Osteocyte (in vitro differentiated cells): ENCODE data around the gene CETN3. TPM values are rescaled to one million over a fixed set of nuclear protein-coding genes. Genes with fewer than 3 reads are reported as not detected.
A peak's percentile ranks its signal among the peaks of the same experiment; 100 is the strongest.

Source experiments
- DNase-seq: peaks from one replicate; pipeline ENCODE4 v3.0.0; 2021; ENCODE audit warnings: mixed read lengths; ENCODE audit not compliant: unreplicated experiment; ENCODE audit errors: extremely low spot score
- H3K27ac Mint-ChIP-seq: one replicate; pipeline ENCODE4 v1.8.0; 2021; ENCODE audit warnings: mild to moderate bottlenecking, mixed read lengths; ENCODE audit not compliant: unreplicated experiment
- H3K27me3 Mint-ChIP-seq: one replicate; pipeline ENCODE4 v1.8.0; 2021; ENCODE audit warnings: mixed read lengths; ENCODE audit not compliant: unreplicated experiment
- H3K36me3 Mint-ChIP-seq: one replicate; pipeline ENCODE4 v1.8.0; 2021; ENCODE audit warnings: mixed read lengths; ENCODE audit not compliant: unreplicated experiment
- H3K4me1 Mint-ChIP-seq: one replicate; pipeline ENCODE4 v1.8.0; 2021; ENCODE audit warnings: mixed read lengths; ENCODE audit not compliant: unreplicated experiment
- H3K4me3 Mint-ChIP-seq: one replicate; pipeline ENCODE4 v1.8.0; 2021; ENCODE audit warnings: mild to moderate bottlenecking, moderate library complexity, mixed read lengths; ENCODE audit not compliant: unreplicated experiment
- H3K9me3 Mint-ChIP-seq: one replicate; pipeline ENCODE4 v1.8.0; 2021; ENCODE audit warnings: mixed read lengths; ENCODE audit not compliant: unreplicated experiment
- total RNA-seq: library from RNA; stranded (reverse); gene quantifications from 2 replicates; pipeline ENCODE4 v1.2.1, GENCODE V29; 2021
- TF ChIP-seq, protein P1 (sequence below): fragments of 200-600 bp; sonication (generic); IDR thresholded peaks from 2 replicates; pipeline ENCODE4 v1.5.0; 2021; ENCODE audit warnings: antibody characterized with exemption, mild to moderate bottlenecking, moderate library complexity

The CETN3 gene
- total RNA-seq, 1 donor from 2014 or later, result 17.8 TPM

DNA sequence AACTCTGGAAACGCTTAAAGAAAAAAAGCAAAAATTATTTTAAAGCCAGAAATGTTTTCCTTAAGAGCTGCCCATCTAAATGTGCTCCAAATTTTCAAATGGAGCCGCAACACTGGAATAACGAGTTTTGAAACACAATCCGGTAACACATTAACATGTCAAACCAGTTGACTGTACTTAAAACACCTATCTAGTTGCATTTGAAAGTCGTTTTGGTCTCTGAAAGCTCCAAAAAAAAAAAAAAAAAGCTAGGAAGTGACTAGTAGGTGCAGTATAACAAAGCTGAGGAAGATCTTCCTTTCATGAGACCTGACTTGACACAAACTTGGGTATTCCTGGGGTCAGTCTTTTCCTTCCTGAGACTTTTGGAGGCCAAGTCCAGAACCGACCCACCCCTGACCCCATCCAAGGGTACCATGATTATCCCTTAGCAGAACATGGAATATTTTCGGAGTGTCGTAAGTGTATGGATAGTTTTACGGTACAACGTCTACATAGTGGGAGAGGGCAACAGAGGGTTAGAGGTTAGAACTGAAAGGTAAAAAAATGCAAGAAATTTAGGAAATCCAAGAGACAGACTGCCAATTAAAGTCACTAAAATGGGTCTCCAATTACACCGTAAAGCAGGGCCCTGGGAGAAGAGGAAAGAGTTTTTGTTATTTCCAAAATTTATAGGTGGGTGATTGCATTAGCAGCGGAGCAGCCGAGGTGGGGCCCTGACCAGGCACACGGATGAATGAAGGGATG, 812 bp downstream of the CETN3 start:
- Mint-ChIP-seq H3K27ac (no peak overlapping the region), H3K27me3 (no peaks in the 10 kb centered on the region), H3K36me3 (peaks cover 8% of the 10 kb centered on the region), H3K9me3 (no peaks in the 10 kb centered on the region), H3K4me3 (no peak overlapping the region), H3K4me1 (peaks cover 15% of the 10 kb centered on the region)
- no peak for DNase-seq
- TF ChIP-seq, protein P1, sequence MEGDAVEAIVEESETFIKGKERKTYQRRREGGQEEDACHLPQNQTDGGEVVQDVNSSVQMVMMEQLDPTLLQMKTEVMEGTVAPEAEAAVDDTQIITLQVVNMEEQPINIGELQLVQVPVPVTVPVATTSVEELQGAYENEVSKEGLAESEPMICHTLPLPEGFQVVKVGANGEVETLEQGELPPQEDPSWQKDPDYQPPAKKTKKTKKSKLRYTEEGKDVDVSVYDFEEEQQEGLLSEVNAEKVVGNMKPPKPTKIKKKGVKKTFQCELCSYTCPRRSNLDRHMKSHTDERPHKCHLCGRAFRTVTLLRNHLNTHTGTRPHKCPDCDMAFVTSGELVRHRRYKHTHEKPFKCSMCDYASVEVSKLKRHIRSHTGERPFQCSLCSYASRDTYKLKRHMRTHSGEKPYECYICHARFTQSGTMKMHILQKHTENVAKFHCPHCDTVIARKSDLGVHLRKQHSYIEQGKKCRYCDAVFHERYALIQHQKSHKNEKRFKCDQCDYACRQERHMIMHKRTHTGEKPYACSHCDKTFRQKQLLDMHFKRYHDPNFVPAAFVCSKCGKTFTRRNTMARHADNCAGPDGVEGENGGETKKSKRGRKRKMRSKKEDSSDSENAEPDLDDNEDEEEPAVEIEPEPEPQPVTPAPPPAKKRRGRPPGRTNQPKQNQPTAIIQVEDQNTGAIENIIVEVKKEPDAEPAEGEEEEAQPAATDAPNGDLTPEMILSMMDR, result no peak

DNA sequence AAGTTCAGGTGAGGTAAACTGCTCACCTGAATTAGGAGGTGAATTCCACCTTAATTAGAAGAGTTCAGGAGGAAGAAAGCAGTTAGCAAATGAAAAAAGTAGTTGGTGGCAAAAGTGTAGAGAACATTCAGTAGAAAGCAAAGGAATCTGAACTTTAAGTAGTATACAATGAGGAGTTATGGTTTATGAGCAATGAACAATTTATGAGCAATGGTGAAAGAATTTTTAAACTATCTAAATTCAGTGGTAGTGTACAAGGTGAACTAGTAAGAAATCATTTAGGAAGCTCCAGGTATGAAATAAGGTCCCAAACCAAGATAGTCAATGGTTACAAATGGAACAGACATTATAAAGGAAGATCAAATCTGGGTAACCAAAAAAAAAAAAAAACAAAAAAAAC, 3.1 kb downstream of the CETN3 start:
- DNase-seq, result no peak
- peaks cover 8% of the 10 kb centered on the region for H3K36me3 Mint-ChIP-seq
- H3K4me3 Mint-ChIP-seq, result no peak overlapping the region
- no peaks in the 10 kb centered on the region for H3K27me3 Mint-ChIP-seq
- no peak overlapping the region for H3K27ac Mint-ChIP-seq
- peaks cover 28% of the 10 kb centered on the region for H3K4me1 Mint-ChIP-seq
- TF ChIP-seq, protein P1, result no peak
- no peaks in the 10 kb centered on the region for H3K9me3 Mint-ChIP-seq

DNA sequence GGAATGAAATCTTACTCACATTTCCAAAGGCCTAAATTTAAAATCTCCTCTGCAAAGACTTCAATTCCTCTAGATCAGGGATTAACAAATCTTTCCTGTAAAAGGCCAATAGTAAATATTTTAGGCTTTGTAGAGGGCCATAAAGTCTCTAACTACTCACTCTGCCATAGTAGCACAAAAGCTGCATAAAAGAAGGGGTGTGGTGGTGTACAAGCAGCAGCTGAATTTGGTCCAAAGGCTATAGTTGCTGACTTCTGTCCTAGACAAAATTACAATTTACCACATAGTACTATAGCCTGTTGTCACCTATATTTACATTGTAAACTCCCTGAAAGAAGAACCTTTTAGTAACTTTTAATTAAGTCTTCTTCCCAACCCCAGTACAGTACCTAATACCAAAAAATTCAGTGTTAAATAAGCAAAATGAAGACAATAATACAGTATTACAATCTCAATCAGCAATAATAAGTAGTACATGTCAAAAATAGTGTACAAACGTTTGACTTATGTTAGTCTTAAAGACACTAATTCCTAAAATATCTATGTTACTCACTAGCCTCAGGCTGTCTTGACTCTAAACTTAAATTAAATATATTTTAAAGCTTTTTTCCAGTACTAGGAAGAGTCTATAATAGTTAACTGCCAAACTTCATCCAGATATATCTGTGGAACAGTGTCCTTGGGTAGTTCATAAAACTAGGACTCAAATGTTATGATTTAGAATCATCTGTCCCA, 6.9 kb downstream of the CETN3 start:
- Mint-ChIP-seq H3K27me3 (no peaks in the 10 kb centered on the region), H3K4me3 (no peak overlapping the region), H3K9me3 (no peaks in the 10 kb centered on the region), H3K4me1 (peaks cover 25% of the 10 kb centered on the region), H3K27ac (peak overlapping the region; percentile 4), H3K36me3 (peaks cover 22% of the 10 kb centered on the region)
- TF ChIP-seq, protein P1, result no peak
- no peak for DNase-seq

DNA sequence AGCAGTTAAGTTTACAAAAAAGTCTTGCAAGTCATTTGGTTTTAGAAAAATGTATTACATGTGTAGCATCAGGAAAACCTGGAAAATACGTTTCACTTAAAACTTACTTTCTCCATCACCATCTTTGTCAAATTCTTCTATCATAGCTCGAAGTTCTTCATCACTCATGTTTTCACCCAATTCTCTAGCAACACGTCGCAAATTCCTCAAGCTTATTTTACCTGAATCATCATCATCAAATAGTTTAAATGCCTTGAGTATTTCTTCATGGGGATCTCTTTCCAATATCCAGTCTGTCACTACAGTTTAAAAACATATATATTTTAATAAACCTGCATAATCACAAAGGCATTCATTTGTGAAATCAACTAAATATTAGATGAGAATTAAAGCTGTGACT, 10.3 kb downstream of the CETN3 start:
- TF ChIP-seq, protein P1, result no peak
- Mint-ChIP-seq H3K4me3 (no peak overlapping the region), H3K9me3 (no peaks in the 10 kb centered on the region), H3K36me3 (peaks cover 17% of the 10 kb centered on the region), H3K27me3 (no peaks in the 10 kb centered on the region), H3K4me1 (peaks cover 13% of the 10 kb centered on the region), H3K27ac (no peak overlapping the region)
- DNase-seq, result no peak

DNA sequence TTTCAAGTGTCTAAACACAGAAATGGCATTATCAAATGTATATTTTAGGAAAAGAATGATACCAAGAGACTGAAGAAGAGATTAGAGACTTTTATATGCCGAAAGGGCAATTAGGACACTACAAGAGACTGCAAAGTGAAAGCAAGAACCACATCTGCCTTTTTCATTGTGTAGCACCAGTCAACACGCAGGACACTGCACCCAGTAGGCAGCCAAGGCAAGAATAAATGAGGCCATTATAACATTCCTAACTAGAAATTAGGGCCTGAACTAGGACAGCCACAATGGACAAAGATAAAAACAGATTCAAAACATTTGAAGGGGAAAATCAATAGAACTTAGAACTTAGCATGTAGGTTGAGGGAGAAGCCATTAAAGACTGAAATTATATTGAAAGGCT, 10.8 kb downstream of the CETN3 start:
- no peak overlapping the region for H3K4me3 Mint-ChIP-seq
- TF ChIP-seq, protein P1, result no peak
- DNase-seq, result no peak
- peaks cover 13% of the 10 kb centered on the region for H3K4me1 Mint-ChIP-seq
- no peak overlapping the region for H3K27ac Mint-ChIP-seq
- no peaks in the 10 kb centered on the region for H3K27me3 Mint-ChIP-seq
- no peaks in the 10 kb centered on the region for H3K9me3 Mint-ChIP-seq
- peaks cover 17% of the 10 kb centered on the region for H3K36me3 Mint-ChIP-seq
